Mucosa of descending colon (tissue), 3 donors: ENCODE data around the gene MAGI1. TPM values are rescaled to one million over a fixed set of nuclear protein-coding genes. Genes with fewer than 3 reads are reported as not detected.

ENCODE experiments used
- ATAC-seq: fragments of 200-7000 bp; cut with Tn5 transposase; one replicate; pipeline ENCODE4 v1.9.1; 2020; ENCODE audit warnings: mild to moderate bottlenecking, moderate library complexity
- DNase-seq, 3 donors: peaks; one replicate each; pipeline ENCODE4 v3.0.0-alpha.2; 2020
- H3K36me3 ChIP-seq: fragments of 200-600 bp; one replicate; pipeline ENCODE4 v1.8.0; 2021; ENCODE audit warnings: low read depth, mild to moderate bottlenecking
- H3K4me1 ChIP-seq: fragments of 200-600 bp; one replicate; pipeline ENCODE4 v1.8.0; 2021; ENCODE audit warnings: low read depth, mild to moderate bottlenecking
- H3K4me3 ChIP-seq: fragments of 200-600 bp; one replicate; pipeline ENCODE4 v1.8.0; 2021; ENCODE audit warnings: mild to moderate bottlenecking
- H3K9me3 ChIP-seq: fragments of 200-600 bp; one replicate; pipeline ENCODE4 v1.8.0; 2021; ENCODE audit warnings: mild to moderate bottlenecking
- intact Hi-C, 2 donors: fragments of 100-400 bp; cut with DNase I in 1 of 2; cut with micrococcal nuclease in 1 of 2; formaldehyde crosslinking; loops; one replicate each; pipeline versions ENCODE4 v1.11.0 to v1.11.1; 2022; cut with DNase I, micrococcal nuclease
- total RNA-seq, 3 donors: library from RNA; stranded (reverse); fragmentation: NEBNext Ultra II Directional in 2 of 3; extraction: Animal tissue kit (Norgen Biotek cat#: 25700) in 2 of 3; gene quantifications; one replicate each; pipeline versions ENCODE4 v1.2.1 to v1.2.4, GENCODE V29; 2021 to 2023
- TF ChIP-seq, protein P1 (sequence below): fragments of 200-600 bp; IDR thresholded peaks from one replicate; pipeline ENCODE4 v1.8.0; 2022; ENCODE audit warnings: antibody characterized with exemption, mild to moderate bottlenecking
- donor health status: DM: no; HTN: no; CAD: no; lungs with moderate emphysema.
- donor health status: DM: no; HTN: no; CAD: no.
- donor health status: DM: no; HTN: yes; CAD: no.

MAGI1 gene
- total RNA-seq, 3 donors from 2014 or later, result 41.9 to 59.6 (median 45.6) TPM

DNA sequence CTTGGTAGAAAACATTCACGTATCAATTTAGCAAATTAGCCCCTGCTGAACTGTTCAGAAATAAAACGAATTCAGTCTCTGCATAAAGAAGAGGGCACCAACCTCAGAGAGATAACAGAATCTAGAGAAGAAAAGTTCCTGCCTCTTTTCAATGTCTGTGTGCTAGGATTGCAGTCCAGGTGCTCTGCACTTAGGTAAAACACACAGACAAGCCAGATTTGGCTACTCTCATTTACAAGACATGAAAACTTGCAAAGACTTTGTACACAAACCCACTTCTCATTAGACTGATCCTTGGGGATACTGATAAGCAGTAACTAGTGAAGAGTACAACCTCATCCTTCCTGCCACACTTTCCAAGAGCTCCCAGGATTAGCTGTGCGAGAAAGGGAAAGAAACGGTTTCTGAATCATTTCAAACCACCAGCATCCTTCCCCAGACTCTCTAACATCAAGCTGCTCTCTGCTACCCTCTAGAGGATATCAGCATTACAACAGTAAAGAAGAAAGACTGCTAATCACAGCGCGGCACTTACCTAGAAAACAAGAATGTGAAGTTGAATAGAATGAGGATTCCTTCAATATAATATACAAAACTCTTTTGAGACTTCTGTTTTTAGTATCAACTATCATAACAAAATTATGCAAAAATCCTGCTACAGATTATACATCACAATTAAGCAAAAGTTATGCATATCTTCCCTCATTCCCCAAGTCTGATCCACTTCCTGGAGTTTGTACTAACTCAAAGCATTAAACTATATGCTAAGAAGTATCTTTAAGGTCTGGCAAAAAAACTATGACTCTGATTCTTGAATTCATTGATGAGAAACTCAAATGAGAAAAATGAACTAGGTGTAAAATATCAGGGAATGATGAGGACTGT is 306.4 kb downstream of the MAGI1 start:
- Histone ChIP-seq H3K36me3 (no peaks in the 10 kb centered on the region), H3K9me3 (no peaks in the 10 kb centered on the region), H3K4me1 (peaks cover 14% of the 10 kb centered on the region), H3K4me3 (no peak overlapping the region)
- intact Hi-C loops, result no loop called here
- TF ChIP-seq, protein P1, sequence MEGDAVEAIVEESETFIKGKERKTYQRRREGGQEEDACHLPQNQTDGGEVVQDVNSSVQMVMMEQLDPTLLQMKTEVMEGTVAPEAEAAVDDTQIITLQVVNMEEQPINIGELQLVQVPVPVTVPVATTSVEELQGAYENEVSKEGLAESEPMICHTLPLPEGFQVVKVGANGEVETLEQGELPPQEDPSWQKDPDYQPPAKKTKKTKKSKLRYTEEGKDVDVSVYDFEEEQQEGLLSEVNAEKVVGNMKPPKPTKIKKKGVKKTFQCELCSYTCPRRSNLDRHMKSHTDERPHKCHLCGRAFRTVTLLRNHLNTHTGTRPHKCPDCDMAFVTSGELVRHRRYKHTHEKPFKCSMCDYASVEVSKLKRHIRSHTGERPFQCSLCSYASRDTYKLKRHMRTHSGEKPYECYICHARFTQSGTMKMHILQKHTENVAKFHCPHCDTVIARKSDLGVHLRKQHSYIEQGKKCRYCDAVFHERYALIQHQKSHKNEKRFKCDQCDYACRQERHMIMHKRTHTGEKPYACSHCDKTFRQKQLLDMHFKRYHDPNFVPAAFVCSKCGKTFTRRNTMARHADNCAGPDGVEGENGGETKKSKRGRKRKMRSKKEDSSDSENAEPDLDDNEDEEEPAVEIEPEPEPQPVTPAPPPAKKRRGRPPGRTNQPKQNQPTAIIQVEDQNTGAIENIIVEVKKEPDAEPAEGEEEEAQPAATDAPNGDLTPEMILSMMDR, result peak; percentile 61
- ATAC-seq, result peak; percentile 83
- DNase-seq, result peak in 1 of 3 donors; percentile 19

DNA sequence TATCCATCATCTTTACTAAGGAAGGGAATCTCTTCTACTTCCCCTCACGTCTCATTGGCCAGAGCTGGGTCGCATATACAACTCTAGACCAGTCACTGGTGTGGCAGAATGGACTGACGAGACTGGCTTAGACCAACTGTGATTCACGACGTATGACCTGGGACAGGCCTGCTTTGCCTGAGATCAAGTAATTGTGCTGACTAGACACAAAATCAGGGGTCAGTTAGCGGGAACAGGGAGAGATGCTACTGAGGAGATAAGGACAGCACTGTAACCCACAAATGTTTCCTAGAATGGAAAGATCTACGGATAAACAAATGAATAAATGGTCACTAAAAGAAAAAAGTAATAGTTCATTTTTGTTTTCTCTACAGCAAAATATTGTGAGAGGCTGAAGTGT is 308.3 kb downstream of the MAGI1 start:
- intact Hi-C loops, result no loop called here
- H3K36me3 ChIP-seq, result no peaks in the 10 kb centered on the region
- TF ChIP-seq, protein P1, result no peak
- H3K9me3 ChIP-seq, result no peaks in the 10 kb centered on the region
- ATAC-seq, result no peak
- H3K4me3 ChIP-seq, result no peak overlapping the region
- no peak for DNase-seq
- H3K4me1 ChIP-seq, result peaks cover 14% of the 10 kb centered on the region

DNA sequence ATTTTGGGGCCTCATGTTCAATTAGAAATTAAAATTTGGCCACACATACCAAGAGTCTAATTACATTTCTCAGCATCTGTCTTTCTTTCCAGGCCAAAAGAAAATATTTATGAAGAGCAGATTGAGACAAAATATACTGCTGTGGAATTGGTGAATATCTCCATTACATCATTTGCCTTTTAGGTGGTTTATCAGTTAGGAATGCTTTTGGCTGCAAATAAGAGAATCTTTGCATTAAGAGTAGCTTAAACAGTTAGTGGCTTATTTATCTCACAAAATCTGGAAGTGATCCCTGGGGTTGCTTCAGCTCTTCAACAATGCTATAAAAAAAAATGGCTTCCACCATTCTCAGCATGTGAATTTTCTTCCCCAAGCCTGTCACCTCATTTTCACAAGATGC is 308.7 kb downstream of the MAGI1 start:
- H3K36me3 ChIP-seq, result no peaks in the 10 kb centered on the region
- TF ChIP-seq, protein P1, result no peak
- H3K4me3 ChIP-seq, result no peak overlapping the region
- peaks cover 14% of the 10 kb centered on the region for H3K4me1 ChIP-seq
- intact Hi-C loops, result no loop called here
- ATAC-seq, result no peak
- no peak for DNase-seq
- no peaks in the 10 kb centered on the region for H3K9me3 ChIP-seq

DNA sequence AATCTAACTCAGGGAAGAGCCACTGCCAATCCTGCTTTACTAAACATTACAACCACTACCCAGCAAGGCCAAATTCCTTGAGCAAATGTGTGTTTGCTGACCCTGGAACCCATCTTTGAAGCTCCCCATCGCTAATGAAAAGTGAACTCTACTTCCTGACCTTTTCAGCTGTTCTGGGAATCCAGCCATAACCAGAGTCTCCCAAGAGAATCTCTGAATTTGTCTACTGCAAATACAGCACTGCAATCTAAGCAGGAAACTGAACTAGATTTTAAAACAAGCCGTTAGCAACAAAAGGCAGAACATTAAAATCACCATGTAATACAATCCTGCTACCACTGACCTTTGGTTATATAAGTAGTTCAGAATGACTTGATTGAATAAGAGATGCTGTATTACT is 309.2 kb downstream of the MAGI1 start:
- intact Hi-C loops, result no loop called here
- H3K4me1 ChIP-seq, result peaks cover 14% of the 10 kb centered on the region
- H3K36me3 ChIP-seq, result no peaks in the 10 kb centered on the region
- TF ChIP-seq, protein P1, result no peak
- peak; percentile 77 for ATAC-seq
- H3K4me3 ChIP-seq, result no peak overlapping the region
- peak in 1 of 3 donors; percentile 22 for DNase-seq
- H3K9me3 ChIP-seq, result no peaks in the 10 kb centered on the region

DNA sequence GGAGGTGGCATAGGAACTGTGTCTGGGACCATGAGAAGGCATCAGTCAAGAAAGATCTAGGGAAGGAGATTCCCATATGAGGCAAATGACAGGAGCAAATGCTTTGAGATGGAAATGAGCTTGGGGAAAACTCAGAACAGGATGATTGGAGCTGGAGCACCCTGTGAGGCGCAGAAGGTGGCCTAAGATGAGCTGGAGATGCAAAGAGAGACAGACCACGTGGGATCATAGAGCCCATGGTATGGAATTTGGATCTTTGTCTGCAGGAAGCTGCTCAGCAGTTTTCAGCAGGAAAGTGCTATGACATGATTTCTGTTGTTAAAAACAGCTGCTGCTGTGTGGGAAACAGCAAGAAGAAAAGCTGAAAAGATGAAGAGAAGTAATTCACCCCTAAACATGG is 310.6 kb downstream of the MAGI1 start:
- ATAC-seq, result no peak
- no peak for DNase-seq
- TF ChIP-seq, protein P1, result no peak

More for the DNA sequence above, 310.6 kb downstream of the MAGI1 start:
- no peak overlapping the region for H3K4me3 ChIP-seq
- no peaks in the 10 kb centered on the region for H3K9me3 ChIP-seq
- intact Hi-C loops, result no loop called here
- no peaks in the 10 kb centered on the region for H3K36me3 ChIP-seq
- H3K4me1 ChIP-seq, result peaks cover 14% of the 10 kb centered on the region
